Head of caudate nucleus (tissue), 42 donors: Measurements from ENCODE around the gene CACNA2D3.
"Not testable (repeated sequence)": the region's sequence is repeated elsewhere in the genome, so short reads cannot be mapped to it uniquely, and the experiment has no call there.

Experiments
- DNase-seq, 42 donors: peaks; one replicate each; pipeline versions ENCODE4 v3.0.0 to v3.0.0-alpha.2; 2020 to 2021; ENCODE audit warnings: mixed read lengths in 7 of 42
- intact Hi-C: fragments of 100-400 bp; cut with DNase I; formaldehyde crosslinking; loops from one replicate; pipeline ENCODE4 v1.15.0; 2022

CACNA2D3 gene

DNA sequence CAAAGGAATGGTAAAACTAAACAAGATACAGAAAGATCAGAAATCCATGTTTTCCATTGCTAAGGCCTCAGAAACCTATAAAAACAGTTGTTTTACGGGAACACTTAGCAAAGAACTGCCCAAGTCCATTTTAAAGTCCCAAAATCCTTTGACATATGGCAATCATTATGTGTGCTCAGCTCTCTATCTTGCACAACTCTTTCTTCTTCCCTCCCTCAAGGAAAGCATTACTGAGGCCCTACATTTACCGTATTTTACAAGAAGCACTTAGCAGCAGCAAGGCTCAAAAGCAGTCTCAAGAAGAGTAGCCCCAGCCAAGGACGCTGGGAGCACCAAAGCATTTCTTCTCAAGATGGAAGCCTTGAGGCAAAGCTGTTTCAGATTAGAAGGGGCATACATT lies 975.1 kb downstream of the CACNA2D3 start:
- intact Hi-C loops = no loop called here
- DNase-seq = no peak

DNA sequence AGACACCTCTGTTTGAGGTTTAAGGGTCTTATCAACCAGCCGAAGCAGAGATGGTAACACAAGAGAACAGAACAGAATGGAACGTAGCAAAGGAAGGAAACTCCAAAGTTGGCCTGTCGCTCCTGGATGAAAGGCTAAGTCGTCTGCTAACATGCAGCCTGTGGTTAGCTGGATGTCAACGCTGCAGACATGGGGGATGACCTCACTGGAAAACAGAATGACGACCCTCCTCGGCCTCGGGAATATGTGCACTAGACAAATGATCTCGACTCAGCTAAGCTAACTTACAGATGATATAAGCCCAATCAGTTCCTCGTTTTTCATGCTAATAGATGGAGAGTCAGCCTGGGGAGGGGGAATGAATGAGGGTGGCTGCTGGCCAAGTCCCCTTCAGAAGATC lies 983.3 kb downstream of the CACNA2D3 start:
- DNase-seq = no peak
- intact Hi-C loops = no loop called here

DNA sequence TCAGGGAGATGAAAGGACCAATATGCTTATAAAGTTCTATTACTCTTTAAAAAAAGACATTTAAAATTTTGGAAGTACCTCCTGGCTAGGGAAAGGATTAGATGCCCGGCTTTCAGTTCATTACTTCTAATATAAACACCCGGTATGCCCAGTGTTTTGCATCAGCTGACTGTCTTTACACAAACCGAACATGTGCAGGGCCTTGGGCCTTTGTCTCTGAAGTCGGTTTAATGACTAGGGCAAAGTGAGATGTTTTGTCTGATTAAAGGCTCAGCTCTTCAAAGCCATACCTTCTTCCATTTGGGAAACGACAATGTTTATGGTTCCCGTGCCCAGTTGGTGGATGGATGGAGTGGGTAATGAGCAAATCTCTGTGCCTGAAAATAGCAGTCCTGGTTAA lies 984.8 kb downstream of the CACNA2D3 start:
- no peak for DNase-seq
- intact Hi-C loops = no loop called here

DNA sequence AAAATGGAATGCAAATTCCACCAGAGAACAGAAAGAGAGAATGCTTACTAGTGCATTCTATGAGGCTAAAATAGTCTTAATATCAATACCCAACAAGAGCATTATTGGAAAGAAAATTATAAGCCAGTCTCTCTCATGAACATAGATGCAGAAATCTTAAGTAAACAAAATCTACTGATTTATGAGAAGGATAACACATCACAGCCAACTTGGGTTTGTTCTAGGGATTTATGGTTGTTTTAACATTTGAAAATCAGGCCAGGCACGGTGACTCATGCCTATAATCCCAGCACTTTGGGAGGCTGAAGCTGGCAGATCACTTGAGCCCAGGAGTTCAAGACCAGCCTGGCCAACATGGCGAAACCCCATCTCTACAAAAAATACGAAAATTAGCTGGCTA lies 989.6 kb downstream of the CACNA2D3 start:
- DNase-seq, intact Hi-C loops: not testable (repeated sequence)

DNA sequence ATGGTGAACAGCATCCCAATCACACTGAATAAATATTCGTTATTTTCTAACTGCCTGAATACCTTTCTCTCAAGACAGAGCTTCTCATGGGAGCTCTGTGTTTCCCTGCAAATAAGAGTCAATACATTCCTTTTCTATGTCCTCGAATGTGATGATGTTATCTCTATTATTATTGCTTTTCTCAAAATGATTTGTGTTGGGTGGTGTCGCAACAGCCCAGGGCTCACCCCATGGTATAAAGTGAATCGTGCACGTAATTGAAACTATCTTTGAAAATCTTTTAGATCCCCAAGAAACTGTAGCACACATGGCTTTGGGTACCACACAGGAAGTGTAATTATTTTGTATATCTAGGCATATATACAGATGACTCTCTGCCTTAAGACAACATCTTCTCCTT lies 996.1 kb downstream of the CACNA2D3 start:
- intact Hi-C loops = no loop called here
- no peak for DNase-seq

DNA sequence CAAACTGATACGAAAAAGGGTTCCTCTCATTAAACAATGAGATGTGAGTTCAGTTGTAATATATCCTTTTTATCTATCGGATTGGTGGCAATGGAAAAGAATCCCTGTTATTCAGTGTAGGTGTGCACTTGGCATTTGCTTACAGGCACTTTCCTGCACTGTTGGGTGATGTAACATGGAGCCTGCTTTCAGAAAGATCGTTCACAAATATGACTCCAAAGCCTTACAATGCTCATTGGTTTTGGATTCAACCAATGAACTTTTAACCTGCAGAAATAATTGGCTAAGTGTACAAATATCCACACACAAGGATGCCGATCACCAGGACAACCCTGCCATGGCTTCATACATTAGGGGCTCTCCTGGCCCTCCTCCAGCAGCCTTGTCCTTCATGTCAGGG lies 996.9 kb downstream of the CACNA2D3 start:
- intact Hi-C loops = no loop called here
- DNase-seq = no peak

DNA sequence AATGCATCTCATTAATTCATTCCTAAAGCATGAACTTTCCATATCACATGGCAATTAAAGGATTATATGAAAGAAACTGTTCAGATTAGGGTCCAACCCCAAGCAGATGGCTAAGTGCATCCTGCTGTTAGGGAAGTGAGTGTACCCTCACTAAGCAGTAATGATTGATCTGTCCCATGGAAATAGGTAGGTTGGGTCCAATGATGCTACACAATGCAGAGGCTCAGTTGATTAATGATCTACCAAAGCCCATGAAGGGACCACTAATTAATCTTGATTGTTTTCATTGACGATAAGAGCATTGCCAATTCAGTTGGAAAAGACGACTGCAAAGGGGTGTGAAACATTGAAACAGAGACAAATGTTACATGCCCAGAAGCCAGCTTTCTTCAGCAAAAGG lies 1000.0 kb downstream of the CACNA2D3 start:
- no peak for DNase-seq
- intact Hi-C loops = no loop called here
